HG03064 (cell line): ENCODE results near the gene AGR2.

Source experiments
- ATAC-seq: cut with Tn5 transposase; IDR thresholded peaks from one replicate; pipeline ENCODE4 v1.9.1; 2021; ENCODE audit warnings: low read depth; ENCODE audit not compliant: unreplicated experiment

The AGR2 gene

DNA sequence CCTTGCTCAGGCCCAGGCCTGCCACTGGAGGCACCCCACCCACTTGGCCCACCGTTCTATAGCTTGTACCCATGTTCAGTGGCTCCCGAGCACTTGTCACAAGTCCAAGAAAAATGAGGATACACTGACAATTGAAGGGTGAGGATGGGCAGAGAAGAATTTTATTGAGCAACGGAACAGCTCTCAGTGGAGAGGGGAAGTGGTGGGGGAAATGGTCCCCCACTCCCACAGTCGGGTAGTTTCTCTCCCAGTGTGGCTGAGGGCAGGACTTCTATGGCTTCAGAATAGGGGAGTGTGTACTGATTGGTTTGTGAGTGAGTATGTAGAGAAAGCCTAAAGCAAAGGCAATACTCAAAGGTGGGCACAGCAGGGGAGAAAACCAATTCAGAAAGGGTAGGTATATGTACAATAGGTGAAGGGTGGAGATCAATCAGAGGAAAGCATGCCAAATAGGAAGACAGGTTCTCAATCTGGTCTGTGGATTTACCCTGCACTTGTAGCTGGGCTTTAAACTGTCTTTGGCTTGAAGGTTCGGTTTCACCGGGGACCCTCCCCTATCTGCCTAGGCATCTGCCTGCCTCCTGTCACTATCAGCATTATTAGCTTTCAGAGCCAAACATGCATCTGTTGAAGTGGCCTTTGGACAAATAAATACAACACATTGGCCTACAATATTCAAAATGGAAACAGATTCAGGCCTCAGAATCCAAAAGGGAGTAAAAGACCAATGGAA lies 60.1 kb downstream of the AGR2 start:
- ATAC-seq = no peak

GRCh38 chr7:16743236-16743635 lies 61.6 kb downstream of the AGR2 start:
- ATAC-seq = no peak

- no peak for ATAC-seq
Observed at GRCh38 chr7:16742547-16742946, 62.3 kb downstream of the AGR2 start.
